NCI-H526 (cell line): ENCODE measurements around the gene KRT36.
A peak's percentile ranks its signal among the peaks of the same experiment; 100 is the strongest.

Source experiments
- DNase-seq, 2 experiments: peaks; one replicate each; lab custom pipeline; 2025; lab: John Stamatoyannopoulos, UW

Gene KRT36

DNA sequence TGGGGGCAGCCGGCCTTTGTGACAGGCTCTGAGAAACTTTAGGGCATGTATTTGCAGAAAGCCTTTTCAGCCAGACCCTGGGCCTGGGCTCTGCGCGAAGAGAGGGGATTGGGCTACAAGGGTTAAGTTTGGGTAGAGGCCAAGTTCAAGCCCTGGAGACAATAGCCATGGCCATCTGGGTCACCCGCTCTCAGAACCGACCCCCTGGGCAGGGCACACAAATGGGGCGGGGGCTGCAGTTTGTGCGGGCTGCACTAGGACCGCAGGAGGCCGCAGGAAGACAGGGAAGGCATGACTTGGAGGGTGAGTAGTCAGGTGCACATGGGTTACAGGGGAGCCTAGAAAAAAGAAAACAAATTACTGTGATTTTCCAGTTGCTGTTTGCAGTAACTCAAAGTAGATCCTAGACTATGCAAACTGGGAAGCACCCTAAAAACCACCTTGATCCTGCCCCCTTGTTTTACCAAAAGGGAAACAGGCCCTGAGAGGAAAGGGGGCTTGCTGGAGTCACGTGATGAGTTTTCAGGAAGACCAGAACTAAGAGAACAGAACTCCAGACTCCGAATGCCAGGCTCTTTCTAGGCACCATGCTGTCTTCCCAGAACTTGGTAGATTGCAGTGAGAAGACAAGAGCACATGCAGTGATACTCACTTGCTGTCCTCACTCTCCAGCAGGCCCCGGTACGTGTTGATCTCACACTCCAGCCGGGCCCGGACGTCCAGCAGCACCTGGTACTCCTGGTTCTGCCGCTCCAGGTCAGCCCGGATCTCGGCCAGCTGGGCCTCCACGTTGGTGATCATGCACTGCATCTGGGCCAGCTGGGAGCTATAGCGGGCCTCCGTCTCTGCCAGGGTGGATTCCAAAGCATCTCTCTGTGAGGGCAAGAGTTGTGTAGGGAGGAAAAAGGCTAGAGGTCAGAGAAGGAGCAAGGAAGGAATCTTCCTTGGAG lies 12.6 kb downstream of the KRT36 start:
- no peak for DNase-seq

DNA sequence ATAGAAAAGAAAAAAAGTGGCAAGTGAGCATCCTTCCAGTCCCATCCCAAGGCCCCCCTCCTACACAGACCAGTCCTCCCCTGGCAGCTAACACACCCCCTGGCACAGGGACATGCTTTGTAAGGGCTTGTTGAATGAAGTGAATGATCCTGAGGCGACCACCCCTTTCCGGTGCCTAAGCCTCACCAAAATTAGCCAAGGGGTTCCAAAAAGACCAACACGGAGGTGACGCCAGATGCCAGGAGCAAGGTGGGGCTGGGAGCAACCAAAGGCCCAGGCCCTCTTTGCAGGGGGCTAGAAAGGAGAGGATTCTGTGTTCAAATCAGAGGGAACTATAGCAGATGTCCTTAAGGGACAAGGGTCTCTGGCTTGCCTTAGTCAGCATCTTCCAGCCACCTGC lies 14.3 kb downstream of the KRT36 start:
- DNase-seq = no peak

DNA sequence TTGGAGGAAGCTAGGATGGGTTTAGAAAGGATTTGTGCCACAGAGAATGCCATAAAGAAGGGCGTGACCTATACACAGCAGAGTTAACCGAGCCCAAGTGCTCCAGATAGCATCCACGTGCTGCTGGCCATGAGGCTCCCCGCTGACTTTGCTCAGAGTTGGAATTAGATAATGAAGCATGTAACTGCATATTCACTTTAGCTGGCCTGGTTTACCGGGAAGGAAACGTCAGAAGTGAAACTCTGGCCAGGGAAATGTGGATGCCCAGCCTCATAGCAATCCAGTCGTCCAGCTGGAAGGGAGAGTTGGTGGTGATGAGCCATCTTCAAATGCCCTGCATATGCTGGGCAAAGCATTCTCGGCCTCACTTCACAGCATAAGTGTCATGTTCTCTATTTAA lies 14.8 kb downstream of the KRT36 start:
- DNase-seq = no peak

DNA sequence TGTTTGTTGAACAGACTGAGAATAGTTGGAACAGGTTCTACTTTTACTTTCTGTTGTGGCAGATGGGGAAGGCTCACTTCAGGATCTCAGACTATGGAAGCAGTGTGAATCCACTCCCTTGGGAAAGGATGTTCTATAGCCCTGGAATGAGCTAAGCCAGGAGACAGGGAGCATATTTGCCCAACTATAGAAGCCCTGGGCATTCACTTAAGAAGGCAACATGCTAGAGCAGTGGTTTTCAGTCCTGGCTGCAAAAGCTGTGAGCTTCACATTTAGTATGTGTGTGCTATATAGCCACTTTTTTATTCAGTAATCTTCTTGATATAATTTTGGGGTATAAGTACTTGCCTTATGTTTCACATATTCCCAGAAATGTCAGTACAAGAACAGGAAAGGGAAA lies 21.4 kb downstream of the KRT36 start:
- no peak for DNase-seq

DNA sequence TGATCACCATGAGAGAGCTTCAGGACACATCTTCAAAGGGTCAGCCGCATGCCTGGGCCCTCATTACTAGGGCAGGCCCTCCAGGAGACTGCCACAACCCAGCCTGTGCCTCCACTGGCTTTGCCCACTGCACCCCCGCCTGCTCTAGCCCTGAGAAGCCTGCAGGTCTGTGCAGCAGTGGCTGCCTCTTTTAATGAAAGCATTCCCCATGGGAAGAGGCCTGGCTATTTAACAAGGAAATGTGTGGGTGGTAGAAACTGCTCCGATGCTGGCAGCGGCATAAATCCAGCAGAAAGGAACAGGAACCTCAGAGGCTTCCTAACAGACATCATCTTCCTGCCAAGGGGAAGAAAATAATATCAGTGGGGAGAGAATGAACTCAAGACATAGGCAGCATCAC lies 22.1 kb downstream of the KRT36 start:
- no peak for DNase-seq

DNA sequence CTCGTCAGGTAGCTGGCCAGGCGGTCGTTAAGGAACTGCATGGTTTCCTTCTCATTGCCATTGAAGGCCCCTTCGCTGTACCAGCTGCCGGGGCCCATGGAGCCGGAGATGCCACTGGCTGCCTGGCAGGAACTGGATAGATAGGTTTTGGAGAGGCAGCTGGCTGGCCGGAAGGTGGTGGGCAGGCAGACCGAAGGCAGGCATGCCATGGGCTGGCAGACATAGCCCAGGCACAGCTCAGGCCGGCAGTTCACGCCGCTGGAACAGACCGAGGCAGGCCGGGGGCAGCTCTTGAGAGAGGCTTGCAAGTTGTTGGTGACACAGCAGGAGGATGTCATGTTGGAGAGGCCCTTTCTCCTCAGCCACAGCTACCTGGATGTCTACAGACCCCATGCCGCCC lies 22.7 kb downstream of the KRT36 start, which contains the start of gene KRT32:
Gene KRT32 (minus strand): TSS at position 399 of the 400 bp plus-strand sequence. CDS start 61 bp downstream, at position 338.
- DNase-seq = no peak

DNA sequence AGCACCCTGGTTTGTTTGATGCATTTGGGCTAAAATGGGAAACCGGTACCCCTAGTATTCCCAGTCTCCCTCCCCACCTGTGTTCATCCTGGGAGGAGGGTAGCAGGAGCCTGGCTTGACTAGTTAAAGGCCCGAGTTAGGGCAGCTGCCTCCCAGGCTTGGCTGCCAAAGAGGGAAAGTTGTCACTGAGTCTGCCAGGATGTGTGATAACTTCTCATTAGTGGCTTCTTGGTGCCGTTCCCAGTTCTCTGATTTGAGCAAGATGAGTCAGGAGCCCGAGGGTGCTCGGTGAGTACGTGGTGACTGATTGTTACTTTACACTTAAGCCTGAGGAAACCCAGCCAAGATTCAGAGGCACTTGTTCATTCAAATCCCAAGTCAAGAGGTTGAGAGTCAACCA lies 25.0 kb downstream of the KRT36 start:
- no peak for DNase-seq

DNA sequence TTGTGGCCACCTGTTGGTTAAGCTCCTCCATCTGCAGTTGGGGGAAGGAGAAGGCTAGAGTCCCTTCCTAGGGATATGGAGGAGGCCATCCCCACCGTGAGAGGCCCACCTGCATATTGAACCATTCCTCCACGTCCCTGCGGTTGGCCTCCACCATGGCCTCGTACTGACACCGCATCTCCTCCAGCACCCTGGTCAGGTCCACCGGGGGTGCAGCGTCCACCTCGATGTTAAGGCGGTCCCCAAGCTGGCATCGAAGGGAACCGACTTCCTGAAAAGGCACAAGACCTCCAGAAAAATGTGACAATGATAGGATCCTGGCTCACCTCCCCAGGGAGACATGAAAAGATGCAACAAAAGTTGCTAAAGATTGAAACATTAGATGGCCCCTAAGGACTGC lies 25.5 kb downstream of the KRT36 start:
- no peak for DNase-seq

DNA sequence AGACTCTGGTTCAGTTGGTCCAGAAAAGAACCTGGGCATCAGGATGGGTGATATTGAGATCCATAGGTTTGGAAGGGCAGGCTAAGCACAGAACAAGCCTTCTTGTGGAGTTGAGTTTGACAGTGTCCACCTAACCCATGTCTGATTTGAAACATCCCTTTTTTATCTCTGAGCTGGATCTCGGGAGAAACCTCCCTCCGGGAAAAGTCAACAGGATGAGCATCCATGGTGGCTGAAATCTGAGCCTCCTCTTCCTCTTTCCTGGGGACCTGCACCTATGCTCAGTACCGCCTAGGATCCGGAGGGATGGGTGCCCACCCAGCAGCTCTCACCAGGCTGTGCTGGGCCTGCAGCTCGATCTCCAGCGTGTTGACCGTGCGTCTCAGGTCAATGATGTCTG lies 26.0 kb downstream of the KRT36 start:
- DNase-seq = no peak

DNA sequence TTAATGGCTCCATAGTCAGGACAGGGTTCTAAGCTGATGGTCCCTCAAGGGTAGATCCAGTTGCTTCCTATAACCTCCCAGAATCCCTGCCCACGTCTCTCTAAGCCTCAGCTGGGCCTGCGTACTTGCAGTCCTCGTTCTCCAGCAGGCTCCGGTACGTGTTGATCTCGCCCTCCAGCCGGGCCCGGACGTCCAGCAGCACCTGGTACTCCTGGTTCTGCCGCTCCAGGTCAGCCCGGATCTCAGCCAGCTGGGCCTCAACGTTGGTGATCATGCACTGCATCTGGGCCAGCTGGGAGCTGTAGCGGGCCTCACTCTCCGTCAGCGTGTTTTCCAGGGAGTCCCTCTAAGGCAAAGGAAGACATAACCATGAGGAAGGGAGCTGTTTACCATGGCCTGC lies 27.0 kb downstream of the KRT36 start:
- DNase-seq = no peak

DNA sequence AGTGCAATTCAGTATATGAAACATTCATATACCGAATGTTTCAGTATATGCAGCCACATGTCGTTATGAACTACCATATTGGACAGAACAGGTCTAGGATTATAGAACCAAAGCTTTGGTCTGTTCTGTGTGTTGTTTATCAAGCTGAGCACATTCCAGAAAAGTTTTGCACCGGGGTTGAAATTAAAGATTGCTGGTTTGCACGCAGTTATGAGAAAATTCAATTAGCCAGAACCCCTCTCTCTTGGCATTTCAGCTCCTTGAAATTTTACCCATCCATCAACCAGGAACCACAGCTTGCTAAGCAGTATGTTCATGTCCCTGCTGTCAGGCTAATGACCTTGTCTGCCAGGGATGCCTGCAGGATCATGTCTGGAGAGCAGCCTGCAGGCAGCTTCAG lies 32.0 kb downstream of the KRT36 start:
- DNase-seq = no peak

DNA sequence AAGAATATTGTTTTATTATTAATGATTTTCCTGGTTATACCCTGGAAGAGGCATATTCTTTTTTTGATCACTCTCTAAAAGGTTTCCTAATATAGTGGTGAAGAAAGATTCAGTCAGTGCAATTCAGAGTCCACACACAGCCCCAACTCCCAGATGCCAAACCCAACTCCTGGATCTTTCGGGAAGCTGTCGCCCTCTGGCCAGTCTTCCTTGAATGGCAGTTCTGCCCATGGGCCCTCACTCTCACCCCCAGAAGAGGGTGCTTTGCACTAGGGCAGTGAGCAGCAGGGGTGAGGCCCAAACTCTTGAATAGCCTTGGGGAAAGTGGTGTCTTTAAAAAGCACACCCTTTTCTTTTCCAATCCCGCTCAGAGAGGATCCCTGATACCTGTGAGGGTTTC lies 33.5 kb downstream of the KRT36 start:
- DNase-seq = peak in 1 of 2 experiments; percentile 17

DNA sequence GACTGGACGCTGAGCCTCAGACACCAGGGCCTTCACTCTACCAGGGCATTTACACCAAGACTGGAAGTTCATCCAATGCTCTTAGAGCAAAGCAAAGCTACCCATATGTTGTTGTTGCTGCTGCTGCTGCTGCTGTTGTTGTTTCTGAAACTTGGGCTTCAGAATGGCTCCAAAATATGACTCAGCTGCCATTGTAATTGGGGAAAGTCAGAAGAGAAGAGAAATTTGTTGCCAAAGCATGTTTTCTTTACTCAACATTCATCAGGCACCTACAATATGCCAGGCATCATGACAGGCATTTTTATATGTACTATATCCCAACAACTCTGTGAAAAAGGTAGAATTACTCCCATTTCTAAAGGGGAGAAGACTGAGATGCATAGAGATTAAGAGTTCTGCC lies 34.5 kb downstream of the KRT36 start:
- no peak for DNase-seq

DNA sequence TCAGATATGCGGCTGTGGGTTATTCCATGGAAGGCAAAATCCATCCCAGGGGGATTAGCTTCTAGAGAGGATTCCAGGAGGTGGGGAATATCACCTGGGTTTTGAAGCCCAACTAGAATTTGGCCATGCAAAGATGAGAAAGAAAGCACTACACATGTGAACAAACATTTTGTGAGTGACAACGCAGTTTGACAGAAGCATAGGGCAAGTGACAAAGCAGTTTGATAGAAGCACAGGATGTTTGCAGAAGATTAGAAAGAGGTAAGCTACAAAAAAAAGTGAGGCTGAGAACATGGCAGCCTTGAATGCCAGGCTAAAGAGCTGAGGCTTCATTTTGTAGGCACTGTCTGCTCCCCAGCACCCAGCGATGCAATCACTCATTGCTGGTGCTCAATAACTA lies 36.6 kb downstream of the KRT36 start:
- DNase-seq = no peak

DNA sequence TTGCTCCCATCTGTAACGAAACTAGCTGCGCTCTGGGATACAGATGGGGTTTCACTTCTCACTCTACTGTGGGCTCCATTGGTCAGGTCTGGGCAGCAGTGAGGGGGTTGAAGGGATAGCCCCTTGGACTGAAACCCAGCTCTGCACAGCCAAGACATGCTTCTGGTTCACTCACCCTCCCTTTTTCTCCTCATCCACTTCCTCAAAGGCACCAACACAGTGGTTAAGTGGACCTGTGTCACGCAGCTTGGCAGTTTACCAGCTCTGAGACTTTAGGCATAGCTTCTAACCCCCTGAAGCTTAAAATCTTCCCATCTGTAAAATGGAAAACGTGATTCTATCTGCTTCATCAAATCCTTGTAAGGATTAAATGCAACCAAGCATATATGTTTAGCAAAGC lies 37.4 kb downstream of the KRT36 start:
- DNase-seq = no peak

DNA sequence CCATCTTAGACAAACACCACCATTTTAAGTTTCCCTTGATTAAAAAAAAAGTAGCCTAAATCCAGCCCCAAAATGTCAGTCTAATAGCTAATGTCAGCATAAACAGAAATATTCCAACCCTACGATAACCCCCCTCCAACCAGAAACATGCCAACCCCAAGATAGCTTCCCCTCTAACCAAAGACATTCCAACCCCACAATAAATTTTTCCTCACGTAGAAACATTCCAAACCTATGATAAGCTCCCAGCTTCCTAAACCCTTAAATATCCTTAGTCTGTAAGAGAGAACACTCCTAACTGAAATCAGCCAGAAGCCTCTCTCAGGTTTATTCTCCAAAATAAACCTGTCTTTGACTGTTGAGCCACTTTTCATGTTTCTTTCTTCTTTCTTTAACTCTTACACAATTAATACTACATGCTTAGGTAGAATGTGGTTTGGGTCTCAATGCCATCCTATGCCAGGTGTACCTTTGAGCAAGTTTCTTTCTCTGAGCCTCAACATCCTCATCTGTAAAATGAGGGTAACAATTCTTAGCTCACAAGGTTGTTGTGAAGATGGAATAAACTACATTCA lies 38.5 kb downstream of the KRT36 start:
- no peak for DNase-seq

DNA sequence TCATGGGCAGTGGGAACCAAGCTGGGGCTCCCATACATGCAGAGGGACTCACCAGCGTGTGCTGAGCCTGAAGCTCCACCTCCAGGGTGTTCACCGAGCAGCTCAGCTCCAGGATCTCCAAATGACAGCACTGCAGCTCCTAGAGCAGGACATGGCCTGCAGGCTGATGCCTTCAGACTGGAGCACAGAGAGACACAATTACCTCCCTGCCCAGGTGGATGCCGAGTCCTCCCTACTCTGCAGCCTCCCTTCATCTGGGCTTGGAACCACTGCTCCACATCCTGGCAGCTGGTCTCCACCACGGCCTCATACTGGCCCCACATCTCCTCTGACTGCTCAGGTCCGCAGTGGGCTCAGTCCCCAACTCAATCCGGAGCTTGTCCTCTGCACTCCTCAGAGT lies 40.7 kb downstream of the KRT36 start:
- no peak for DNase-seq

DNA sequence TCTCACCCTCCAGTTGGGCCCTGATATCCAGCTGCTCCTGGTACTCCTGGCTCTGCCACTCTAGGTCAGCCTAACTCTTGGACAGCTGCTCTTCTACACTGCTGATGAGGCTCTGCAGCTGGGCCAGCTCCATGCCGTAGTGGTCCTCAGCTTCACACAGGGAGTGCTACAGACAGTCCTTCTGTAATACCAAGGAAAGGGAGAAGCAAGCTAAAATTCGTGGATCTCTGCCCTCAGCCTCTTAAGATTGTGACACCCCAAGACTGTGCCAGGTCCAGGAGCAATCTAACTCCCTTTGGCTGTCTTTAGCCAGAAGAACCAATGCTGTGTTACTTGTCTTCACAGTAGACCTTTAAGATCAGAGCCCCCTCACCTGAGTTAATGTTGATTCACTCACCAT lies 41.2 kb downstream of the KRT36 start:
- no peak for DNase-seq

DNA sequence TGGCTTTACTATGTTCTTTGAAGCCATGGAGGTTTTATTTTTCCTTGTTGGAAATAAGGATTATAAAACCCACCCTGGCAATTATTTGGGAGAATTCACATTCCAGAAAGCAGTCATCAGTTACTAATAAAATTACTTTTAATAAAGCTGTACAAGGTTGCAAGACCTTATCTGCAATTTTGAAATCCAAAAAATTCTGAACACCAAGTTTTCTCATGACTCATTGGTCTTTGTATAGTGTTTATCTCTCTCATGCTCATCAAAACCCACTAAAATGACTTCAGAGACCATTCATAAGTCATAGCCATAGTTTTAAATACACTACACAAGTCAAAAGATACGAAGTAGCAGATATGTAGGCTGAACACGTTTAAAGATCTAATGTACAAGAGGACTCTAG lies 42.9 kb downstream of the KRT36 start:
- no peak for DNase-seq

DNA sequence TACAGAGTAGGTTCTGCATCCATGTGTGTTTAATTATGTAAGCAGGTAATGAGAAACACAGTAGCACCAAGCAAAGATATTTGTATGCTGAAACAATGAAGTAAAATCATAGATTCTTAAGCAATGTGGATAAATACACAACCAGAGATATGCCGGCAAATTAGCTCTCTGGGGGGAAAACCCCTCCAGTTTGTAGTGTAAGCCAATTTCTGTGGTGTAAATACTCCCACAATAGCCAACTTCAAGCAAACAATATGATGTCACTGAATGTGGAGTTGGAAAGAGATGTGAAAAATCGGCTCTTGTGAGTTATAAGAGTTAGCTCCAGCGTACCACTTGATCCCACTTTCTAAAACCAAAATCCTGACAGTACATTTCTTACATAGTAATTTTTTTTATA lies 45.1 kb downstream of the KRT36 start:
- DNase-seq = no peak

DNA sequence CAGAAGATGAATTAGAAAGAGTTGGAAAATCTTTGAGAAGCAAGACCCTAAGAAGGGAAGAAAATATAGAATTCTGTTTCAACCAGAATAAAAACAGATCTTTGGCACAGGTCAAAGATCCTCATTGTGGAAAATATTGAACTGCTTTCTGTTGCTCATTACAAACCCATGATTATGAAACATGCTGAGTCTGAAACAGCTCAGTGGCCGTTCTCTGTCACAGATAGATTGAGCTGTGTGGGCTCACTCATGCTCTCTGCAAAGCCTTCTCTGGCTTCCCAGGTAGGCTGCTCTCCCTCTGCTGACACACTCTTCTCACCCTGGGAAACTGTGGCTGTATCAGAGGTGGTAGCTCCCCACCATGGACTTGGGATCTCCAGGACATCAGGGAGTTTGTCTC lies 45.5 kb downstream of the KRT36 start:
- DNase-seq = no peak

DNA sequence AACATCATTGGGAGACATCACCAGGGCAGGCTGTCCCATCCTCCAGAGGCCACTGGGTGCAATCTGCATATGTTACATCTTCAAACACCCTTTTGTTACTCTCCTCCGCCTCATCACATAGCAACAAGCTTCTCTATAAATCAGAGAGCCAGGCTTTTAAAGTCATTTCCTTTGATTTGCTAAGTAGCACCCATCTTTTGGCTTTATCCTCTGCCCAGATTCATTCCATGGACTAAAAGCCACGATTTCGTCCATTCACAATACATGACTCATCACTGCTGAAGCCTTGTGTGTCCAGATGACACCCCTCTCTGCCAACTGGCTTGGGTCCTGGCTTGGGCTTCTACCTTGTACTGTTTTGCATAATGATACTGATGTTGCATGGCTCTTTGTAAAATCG lies 47.0 kb downstream of the KRT36 start:
- DNase-seq = peak in 1 of 2 experiments; percentile 36

DNA sequence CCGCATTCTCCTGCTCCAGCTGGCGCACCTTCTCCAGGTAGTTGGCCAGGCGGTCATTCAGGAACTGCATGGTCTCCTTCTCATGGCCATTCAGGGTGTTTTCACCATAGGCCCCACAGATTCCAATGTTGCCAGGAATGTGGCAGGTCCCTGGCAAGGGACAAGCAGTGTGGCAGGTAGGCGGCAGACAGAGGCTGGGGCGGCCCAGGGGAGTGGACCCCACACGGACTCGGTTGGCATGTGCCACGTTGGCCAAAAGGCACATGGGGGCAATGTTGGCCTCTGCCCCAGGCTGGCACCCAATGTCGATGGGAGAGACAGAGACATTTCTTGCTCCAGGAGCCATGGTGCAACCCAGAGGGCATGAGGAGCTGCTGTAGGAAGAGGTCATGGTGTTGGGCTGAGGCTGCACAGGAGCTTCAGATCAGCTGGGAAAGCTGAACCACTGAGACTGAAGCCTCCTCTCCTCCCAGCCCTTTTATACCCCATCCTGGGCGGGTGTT lies 49.1 kb downstream of the KRT36 start, which contains the start of gene KRT38:
Gene KRT38 (minus strand): TSS at position 453 of the 503 bp plus-strand sequence. CDS start 62 bp downstream, at position 391.
- no peak for DNase-seq
